HG03469 (cell line): ENCODE results near the gene AKAP5.
"Not testable (repeated sequence)": the region's sequence is repeated elsewhere in the genome, so short reads cannot be mapped to it uniquely, and the experiment has no call there.

Experiments
- ATAC-seq: cut with Tn5 transposase; IDR thresholded peaks from one replicate; pipeline ENCODE4 v1.9.1; 2021; ENCODE audit warnings: mild to moderate bottlenecking, moderate library complexity, moderate number of reproducible peaks; ENCODE audit not compliant: unreplicated experiment

Gene AKAP5

GRCh38 chr14:64502456-64502855 is 37.2 kb downstream of the AKAP5 start:
- ATAC-seq: no peak

GRCh38 chr14:64502887-64503433 is 37.7 kb downstream of the AKAP5 start:
- ATAC-seq: peak; percentile 1

GRCh38 chr14:64503434-64504309 is 38.4 kb downstream of the AKAP5 start, which contains the start of gene ZBTB25:
TSS of gene ZBTB25 (minus strand) at chr14:64503838. CDS start at chr14:64490533, 13,305 bp downstream.
- ATAC-seq: peak; percentile 49

GRCh38 chr14:64504310-64504896 is 39.1 kb downstream of the AKAP5 start, which contains the start of gene ZBTB1:
TSS of gene ZBTB1 (plus strand) at chr14:64504770. CDS start at chr14:64521505, 16,735 bp downstream.
- no peak for ATAC-seq

GRCh38 chr14:64504897-64505794 is 39.8 kb downstream of the AKAP5 start:
- no peak for ATAC-seq

GRCh38 chr14:64506721-64507120 is 41.4 kb downstream of the AKAP5 start:
- ATAC-seq: no peak

- ATAC-seq: no peak
Measured at GRCh38 chr14:64507376-64508156, 42.3 kb downstream of the AKAP5 start.

- peak; percentile 18 for ATAC-seq
Measured at GRCh38 chr14:64508215-64508776, 43.0 kb downstream of the AKAP5 start.

- ATAC-seq: no peak
Measured at GRCh38 chr14:64509036-64509435, 43.7 kb downstream of the AKAP5 start.

GRCh38 chr14:64510825-64511671 is 45.7 kb downstream of the AKAP5 start:
- ATAC-seq: no peak

- ATAC-seq: no peak
Measured at GRCh38 chr14:64513271-64513670, 48.0 kb downstream of the AKAP5 start.

GRCh38 chr14:64515053-64515452 is 49.8 kb downstream of the AKAP5 start:
- no peak for ATAC-seq

GRCh38 chr14:64516969-64517368 is 51.7 kb downstream of the AKAP5 start:
- no peak for ATAC-seq

GRCh38 chr14:64517667-64518066 is 52.4 kb downstream of the AKAP5 start:
- not testable (repeated sequence) for ATAC-seq

GRCh38 chr14:64518229-64518628 is 52.9 kb downstream of the AKAP5 start:
- ATAC-seq: no peak

- no peak for ATAC-seq
Measured at GRCh38 chr14:64520699-64521098, 55.4 kb downstream of the AKAP5 start.

GRCh38 chr14:64522591-64523355 is 57.5 kb downstream of the AKAP5 start:
- no peak for ATAC-seq
